HCT116 (cell line): ENCODE measurements around the gene NACAD. TPM values are rescaled to one million over a fixed set of nuclear protein-coding genes. Genes with fewer than 3 reads are reported as not detected.

Experiments
- ATAC-seq: fragments of 200-7000 bp; cut with Tn5 transposase; 2 replicates; pipeline ENCODE4 v1.9.1; 2020; ENCODE audit warnings: mild to moderate bottlenecking, moderate library complexity
- BruUV-seq: library from RNA; stranded (reverse); fragments of 400-500 nt; replicated peaks from 2 replicates; lab custom pipeline; 2021; lab: Mats Ljungman, UMichigan
- CTCF ChIA-PET: fragments of 300-600 bp; sonication (Branson Sonifier 250); formaldehyde crosslinking; loops from one replicate; lab custom pipeline; 2021; ENCODE audit warnings: antibody characterized with exemption; lab: Charles Lee
- POLR2A ChIA-PET: fragments of 300-600, 350-600 bp; sonication (Branson Sonifier 250); formaldehyde crosslinking; loops from one replicate; lab custom pipeline; 2021; ENCODE audit warnings: antibody characterized with exemption; lab: Charles Lee
- RAD21 ChIA-PET, 2 experiments: fragments of 300-600 bp; sonication (Branson Sonifier 250); formaldehyde crosslinking; loops; one replicate each; lab custom pipeline; 2023; ENCODE audit warnings: low total read pairs in 2 of 2; ENCODE audit not compliant: uncharacterized antibody in 2 of 2, unreplicated experiment in 2 of 2, low non-redundant PET in 1 of 2; lab: Charles Lee
- DNase-seq: peaks from one replicate; pipeline ENCODE4 v3.0.0-alpha.2; 2010; ENCODE audit warnings: low read depth, low spot score
- H2AFZ ChIP-seq: fragments of 200-600 bp; shearing (Covaris generic), sonication (generic); 2 replicates; pipeline ENCODE4 v1.6.1; 2017; ENCODE audit warnings: low read depth, mixed run types, mixed read lengths, antibody characterized with exemption, low read length; ENCODE audit not compliant: poor library complexity, severe bottlenecking
- H3K27ac ChIP-seq: 2 replicates; pipeline ENCODE4 v1.5.1; 2012; ENCODE audit warnings: low read depth, low read length
- H3K27me3 ChIP-seq: fragments of 200-600 bp; sonication (generic); 2 replicates; pipeline ENCODE4 v1.6.1; 2016; ENCODE audit warnings: mixed run types, low read length, mixed read lengths; ENCODE audit not compliant: insufficient read depth
- H3K36me3 ChIP-seq, 2 experiments: fragments of 200-500 bp in 1 of 2; fragments of 200-600 bp in 1 of 2; sonication (Bioruptor generic) in 1 of 2; sonication (generic) in 1 of 2; 2 replicates each; pipeline versions ENCODE4 v1.5.1 to v1.6.1; 2014 to 2016; ENCODE audit warnings: low read length in 2 of 2, inconsistent platforms in 1 of 2, mixed read lengths in 1 of 2, mixed run types in 1 of 2; ENCODE audit not compliant: insufficient read depth in 2 of 2, control insufficient read depth in 1 of 2
- H3K4me1 ChIP-seq, 2 experiments: fragments of 200-600 bp in 1 of 2; sonication (generic) in 1 of 2; 2 replicates each; pipeline versions ENCODE4 v1.5.1 to v1.6.1; 2012 to 2017; ENCODE audit warnings: low read length in 2 of 2, inconsistent platforms in 1 of 2, mild to moderate bottlenecking in 1 of 2, mixed read lengths in 1 of 2, mixed run types in 1 of 2, moderate library complexity in 1 of 2; ENCODE audit not compliant: insufficient read depth in 2 of 2, control insufficient read depth in 1 of 2
- H3K4me2 ChIP-seq: fragments of 200-600 bp; sonication (generic); 2 replicates; pipeline ENCODE4 v1.6.1; 2017; ENCODE audit warnings: mixed run types, low read length, mixed read lengths
- H3K4me3 ChIP-seq, 2 experiments: fragments of 200-600 bp in 1 of 2; sonication (generic) in 1 of 2; replicated peaks in 1 of 2; 2 replicates each; pipeline ENCODE4 v1.5.1; 2011 to 2016; ENCODE audit warnings: low read length in 2 of 2, control low read depth in 1 of 2, low read depth in 1 of 2, mild to moderate bottlenecking in 1 of 2, mixed read lengths in 1 of 2, mixed run types in 1 of 2
- H3K79me2 ChIP-seq: fragments of 200-600 bp; sonication (generic); 2 replicates; pipeline ENCODE4 v1.6.1; 2017; ENCODE audit warnings: mild to moderate bottlenecking, mixed run types, low read length, moderate library complexity, mixed read lengths; ENCODE audit not compliant: insufficient read depth
- H3K9ac ChIP-seq: fragments of 200-600 bp; sonication (generic); 2 replicates; pipeline ENCODE4 v1.6.1; 2016; ENCODE audit warnings: low read length, mixed read lengths
- H3K9me2 ChIP-seq: fragments of 200-600 bp; sonication (generic), shearing (Covaris generic); 2 replicates; pipeline ENCODE4 v1.6.1; 2017; ENCODE audit warnings: mixed run types, mild to moderate bottlenecking, moderate library complexity; ENCODE audit not compliant: insufficient read depth
- H3K9me3 ChIP-seq, 2 experiments: fragments of 200-500 bp in 1 of 2; fragments of 200-600 bp in 1 of 2; sonication (Bioruptor generic) in 1 of 2; sonication (generic) in 1 of 2; 2 replicates each; pipeline ENCODE4 v1.6.1; 2014 to 2017; ENCODE audit warnings: low read length in 2 of 2, mixed read lengths in 2 of 2, inconsistent platforms in 1 of 2, low read depth in 1 of 2, mild to moderate bottlenecking in 1 of 2, mixed run types in 1 of 2, moderate library complexity in 1 of 2; ENCODE audit not compliant: control insufficient read depth in 1 of 2, insufficient read depth in 1 of 2
- H4K20me1 ChIP-seq: fragments of 200-600 bp; sonication (generic), shearing (Covaris generic); 2 replicates; pipeline ENCODE4 v1.6.1; 2017; ENCODE audit warnings: mixed run types, mild to moderate bottlenecking, moderate library complexity; ENCODE audit not compliant: insufficient read depth
- CBX3 ChIP-seq: IDR thresholded peaks from 2 replicates; pipeline ENCODE4 v1.6.1; 2012; ENCODE audit warnings: low read depth
- CTCF ChIP-seq, 3 experiments: fragments of 200-600 bp in 1 of 3; sonication (generic) in 1 of 3; IDR thresholded peaks in 2 of 3; conservative IDR thresholded peaks in 1 of 3; 2 replicates each; pipeline ENCODE4 v1.5.1; 2012 to 2017; ENCODE audit warnings: low read depth in 2 of 3, low read length in 2 of 3, antibody characterized with exemption in 1 of 3, borderline replicate concordance in 1 of 3, control low read depth in 1 of 3, mild to moderate bottlenecking in 1 of 3, mixed read lengths in 1 of 3, mixed run types in 1 of 3, moderate library complexity in 1 of 3; ENCODE audit not compliant: insufficient read depth in 1 of 3
- EGR1 ChIP-seq: IDR thresholded peaks from 2 replicates; pipeline ENCODE4 v1.6.1; 2012; ENCODE audit warnings: low read depth
- ELF1 ChIP-seq: IDR thresholded peaks from 2 replicates; pipeline ENCODE4 v1.6.1; 2012; ENCODE audit warnings: low read depth, borderline replicate concordance
- EZH2 ChIP-seq: fragments of 200-600 bp; sonication (generic); IDR thresholded peaks from 2 replicates; pipeline ENCODE4 v1.6.1; 2017; ENCODE audit warnings: antibody characterized with exemption, mixed run types
- EZH2phosphoT487 ChIP-seq: fragments of 200-600 bp; IDR thresholded peaks from 2 replicates; pipeline ENCODE4 v1.6.1; 2018; ENCODE audit warnings: antibody characterized with exemption, borderline replicate concordance
- FOSL1 ChIP-seq: IDR thresholded peaks from 2 replicates; pipeline ENCODE4 v1.6.1; 2012; ENCODE audit warnings: low read depth
- JUND ChIP-seq: IDR thresholded peaks from 2 replicates; pipeline ENCODE4 v1.6.1; 2012
- MAX ChIP-seq: IDR thresholded peaks from 2 replicates; pipeline ENCODE4 v1.6.1; 2012
- POLR2A ChIP-seq: IDR thresholded peaks from 2 replicates; pipeline ENCODE4 v1.7.0; 2011; ENCODE audit warnings: borderline replicate concordance; ENCODE audit not compliant: insufficient read depth, insufficient read length; ENCODE audit errors: extremely low read depth
- POLR2AphosphoS5 ChIP-seq: IDR thresholded peaks from 2 replicates; pipeline ENCODE4 v1.6.1; 2011; ENCODE audit warnings: mild to moderate bottlenecking, low read depth, low read length, moderate library complexity
- REST ChIP-seq: IDR thresholded peaks from 2 replicates; pipeline ENCODE4 v1.6.1; 2012; ENCODE audit warnings: low read depth
- SP1 ChIP-seq: IDR thresholded peaks from 2 replicates; pipeline ENCODE4 v1.6.1; 2012; ENCODE audit warnings: low read depth
- TCF7L2 ChIP-seq: IDR thresholded peaks from 2 replicates; pipeline ENCODE4 v1.7.0; 2011; ENCODE audit warnings: borderline replicate concordance, inconsistent platforms; ENCODE audit not compliant: insufficient read depth, insufficient read length; ENCODE audit errors: extremely low read depth
- YY1 ChIP-seq: IDR thresholded peaks from 2 replicates; pipeline ENCODE4 v1.6.1; 2011; ENCODE audit warnings: low read length, low read depth, moderate library complexity, mild to moderate bottlenecking; ENCODE audit not compliant: insufficient replicate concordance; ENCODE audit errors: extremely low read depth
- ZBTB33 ChIP-seq: IDR thresholded peaks from 2 replicates; pipeline ENCODE4 v1.6.1; 2011; ENCODE audit warnings: mild to moderate bottlenecking, low read length, moderate library complexity; ENCODE audit not compliant: insufficient replicate concordance; ENCODE audit errors: extremely low read depth
- ZFX ChIP-seq: fragments of 450-650 bp; IDR thresholded peaks from 2 replicates; pipeline ENCODE4 v1.6.1; 2017
- ZNF274 ChIP-seq: fragments of 200-500 bp; sonication (Bioruptor generic); IDR thresholded peaks from 2 replicates; pipeline ENCODE4 v1.6.1; 2014; ENCODE audit warnings: mild to moderate bottlenecking, low read depth, low read length, inconsistent platforms
- intact Hi-C: fragments of 100-400 bp; cut with micrococcal nuclease; formaldehyde crosslinking; loops from 2 replicates; pipeline ENCODE4 v1.10.0; 2022
- total RNA-seq: library from RNA; stranded (reverse); gene quantifications from one replicate; pipeline ENCODE4 v1.2.1, GENCODE V29; 2021; ENCODE audit not compliant: unreplicated experiment

Gene NACAD
- total RNA-seq, 1 experiment from 2014 or later: 0.05 TPM

- Histone ChIP-seq H3K4me1 (no peaks in the 10 kb centered on the region), H3K9me3 (no peaks in the 10 kb centered on the region), H3K36me3 (no peaks in the 10 kb centered on the region), H3K79me2 (no peaks in the 10 kb centered on the region), H3K9me2 (no peaks in the 10 kb centered on the region), H3K9ac (no peak overlapping the region), H2AFZ (no peak overlapping the region), H3K4me2 (no peak overlapping the region), H3K27me3 (no peaks in the 10 kb centered on the region), H3K4me3 (no peak overlapping the region), H4K20me1 (no peaks in the 10 kb centered on the region), H3K27ac (no peak overlapping the region)
- POLR2A ChIA-PET: no interaction called here
- no peak for ATAC-seq
- RAD21 ChIA-PET: no interaction called here
- no TSS peak for BruUV-seq
- intact Hi-C loops: no loop called here
- DNase-seq: no peak
- TF ChIP-seq EZH2phosphoT487 (no peak), FOSL1 (no peak), ZFX (no peak), REST (no peak), ZNF274 (no peak), CBX3 (no peak), EZH2 (no peak), ZBTB33 (no peak), JUND (no peak), POLR2AphosphoS5 (no peak), SP1 (no peak), EGR1 (no peak), YY1 (no peak), MAX (no peak), POLR2A (no peak), TCF7L2 (no peak), ELF1 (no peak), CTCF (IDR thresholded peaks at IDR 0.05 in 2 of 3, conservative IDR thresholded peaks at IDR 0.05 in 1 of 3; ENCODE audit: borderline replicate concordance in 1 of 3, insufficient read depth in 1 of 3, low read depth in 2 of 3, low read length in 2 of 3) (no peak)
- CTCF ChIA-PET: no interaction called here
Observed at GRCh38 chr7:45075355-45075644, 13.5 kb downstream of the NACAD start.
